GM12891 (cell line): ENCODE results near the gene MIB1.

ENCODE experiments used
- DNase-seq: peaks from one replicate; pipeline ENCODE4 v3.0.0; 2011; ENCODE audit warnings: low spot score; ENCODE audit not compliant: insufficient read length
- FAIRE-seq: peaks from 2 replicates; lab custom pipeline; 2011; peaks lifted over from hg19 to GRCh38; lab: Jason Lieb, UNC
- PAX5 ChIP-seq: IDR thresholded peaks from 2 replicates; pipeline ENCODE4 v1.6.1; 2011; ENCODE audit warnings: low read length, moderate library complexity, mild to moderate bottlenecking; ENCODE audit not compliant: insufficient read depth, severe bottlenecking
- POLR2A ChIP-seq: IDR thresholded peaks from 2 replicates; pipeline ENCODE4 v1.6.1; 2011; ENCODE audit warnings: low read depth, low read length, control low read depth
- POLR2AphosphoS5 ChIP-seq: IDR thresholded peaks from 2 replicates; pipeline ENCODE4 v1.6.1; 2011; ENCODE audit warnings: low read depth, low read length, control low read depth
- POU2F2 ChIP-seq: IDR thresholded peaks from 2 replicates; pipeline ENCODE4 v1.6.1; 2011; ENCODE audit warnings: low read depth, mild to moderate bottlenecking, control low read depth, low read length, moderate library complexity
- SPI1 ChIP-seq: IDR thresholded peaks from 2 replicates; pipeline ENCODE4 v1.6.1; 2011; ENCODE audit warnings: low read depth, low read length, control low read depth
- TAF1 ChIP-seq: IDR thresholded peaks from 2 replicates; pipeline ENCODE4 v1.6.1; 2011; ENCODE audit warnings: low read depth, low read length, control low read depth

The MIB1 gene

DNA sequence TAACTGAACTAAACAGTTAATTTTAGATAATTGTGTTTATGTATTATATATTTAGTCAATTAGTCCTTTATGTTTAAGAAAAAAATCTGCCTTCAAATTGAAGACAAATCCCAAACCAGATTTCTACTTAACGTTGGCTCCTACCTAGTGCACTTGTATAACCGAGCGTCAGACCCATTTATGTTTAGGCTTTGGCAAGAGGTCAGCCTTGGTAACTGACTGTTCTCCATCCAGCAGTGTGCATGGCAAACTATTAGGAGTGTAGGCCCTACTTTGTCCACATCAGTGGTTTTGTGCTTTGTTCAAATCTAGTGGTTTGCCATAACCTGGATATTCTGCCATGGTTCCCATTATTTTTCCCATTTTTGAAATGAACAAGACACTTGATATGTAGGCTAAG is 114.8 kb downstream of the MIB1 start:
- FAIRE-seq = no peak
- no peak for TF ChIP-seq POU2F2
- TF ChIP-seq TAF1 = no peak
- no peak for TF ChIP-seq SPI1
- no peak for TF ChIP-seq POLR2AphosphoS5
- no peak for TF ChIP-seq PAX5
- TF ChIP-seq POLR2A = no peak
- DNase-seq = no peak

DNA sequence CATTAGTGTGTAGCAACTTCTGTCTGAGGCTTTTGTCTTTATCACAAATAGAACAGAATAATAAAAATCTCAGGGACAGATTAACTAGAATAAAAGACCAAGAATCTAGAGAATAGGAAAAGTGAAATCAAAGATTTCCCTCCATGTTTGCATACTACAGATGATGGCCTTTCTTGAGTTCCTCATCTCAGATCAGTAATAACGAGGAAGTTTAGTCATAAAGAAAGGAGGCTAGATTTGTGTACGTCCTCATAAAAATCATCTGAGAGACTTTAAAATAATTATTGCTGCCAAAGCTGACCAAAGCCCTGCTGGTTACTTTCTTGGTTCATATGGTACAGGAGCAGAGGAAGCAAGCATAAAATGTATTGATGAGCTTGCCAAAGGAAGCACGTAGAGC is 117.3 kb downstream of the MIB1 start:
- DNase-seq = peak; percentile 2
- no peak for FAIRE-seq
- TF ChIP-seq SPI1 (peak; percentile 57), POU2F2 (no peak)

DNA sequence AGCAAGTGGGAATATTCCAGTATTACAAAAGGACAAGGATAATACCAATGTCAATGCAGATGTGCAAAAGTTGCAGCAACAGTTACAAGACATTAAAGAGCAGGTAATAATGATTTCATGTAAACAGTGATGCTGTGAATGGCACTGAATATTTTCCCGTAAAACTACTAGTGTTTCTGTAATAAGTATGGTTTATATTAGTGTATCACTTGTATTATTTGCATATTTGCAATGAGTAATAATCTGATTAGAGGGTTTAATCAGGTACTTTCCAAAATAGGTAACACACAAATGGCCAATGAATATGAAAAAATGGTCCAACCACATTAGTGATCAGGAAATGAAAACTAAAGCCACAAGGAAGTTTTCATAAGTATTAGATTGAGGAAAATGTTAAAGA is 118.0 kb downstream of the MIB1 start:
- FAIRE-seq = no peak

DNA sequence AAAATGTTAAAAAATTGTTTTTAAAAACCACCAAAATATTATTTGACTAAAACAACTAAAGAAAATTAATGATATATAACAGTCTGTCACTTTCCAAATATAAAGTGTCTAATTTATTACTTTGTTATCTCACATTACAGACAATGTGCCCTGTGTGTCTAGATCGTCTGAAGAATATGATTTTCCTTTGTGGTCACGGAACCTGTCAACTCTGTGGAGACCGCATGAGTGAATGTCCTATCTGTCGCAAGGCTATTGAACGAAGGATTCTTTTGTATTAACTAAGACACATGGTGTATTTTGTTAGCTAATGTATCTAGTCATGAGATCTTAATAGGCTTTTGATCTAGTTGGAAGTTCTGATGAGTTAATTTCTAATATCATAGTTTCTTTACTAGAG is 123.8 kb downstream of the MIB1 start:
- FAIRE-seq = no peak
- TF ChIP-seq SPI1 = no peak
- no peak for TF ChIP-seq POLR2A
- no peak for TF ChIP-seq PAX5
- no peak for TF ChIP-seq POU2F2
- TF ChIP-seq TAF1 = no peak
- no peak for TF ChIP-seq POLR2AphosphoS5
- DNase-seq = no peak

More for the DNA sequence above, 118.0 kb downstream of the MIB1 start:
- no peak for DNase-seq
- TF ChIP-seq SPI1 (no peak), POU2F2 (no peak), POLR2A (no peak), PAX5 (no peak), POLR2AphosphoS5 (no peak), TAF1 (no peak)

DNA sequence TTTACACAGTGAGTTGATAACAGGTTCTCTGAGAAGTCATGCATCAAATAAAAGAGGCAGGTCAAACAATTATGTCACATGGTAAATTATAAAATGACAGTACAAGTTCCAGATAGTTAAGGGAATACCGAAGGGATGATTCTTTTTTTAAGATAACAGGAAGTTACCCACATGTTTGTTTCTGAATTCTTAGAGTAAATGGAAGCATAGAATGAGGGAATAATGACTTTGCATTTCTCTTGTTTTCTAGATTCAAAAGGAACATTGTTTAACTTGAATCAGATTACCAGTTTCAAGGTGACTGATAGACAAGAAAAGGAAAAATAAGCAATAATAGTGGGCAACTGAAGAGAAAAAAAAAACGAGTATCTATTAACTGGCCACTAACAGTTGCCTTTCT is 124.5 kb downstream of the MIB1 start:
- TF ChIP-seq SPI1 = no peak
- no peak for TF ChIP-seq TAF1
- TF ChIP-seq POLR2A = no peak
- TF ChIP-seq PAX5 = no peak
- TF ChIP-seq POU2F2 = no peak
- TF ChIP-seq POLR2AphosphoS5 = no peak
- no peak for FAIRE-seq
- DNase-seq = no peak

DNA sequence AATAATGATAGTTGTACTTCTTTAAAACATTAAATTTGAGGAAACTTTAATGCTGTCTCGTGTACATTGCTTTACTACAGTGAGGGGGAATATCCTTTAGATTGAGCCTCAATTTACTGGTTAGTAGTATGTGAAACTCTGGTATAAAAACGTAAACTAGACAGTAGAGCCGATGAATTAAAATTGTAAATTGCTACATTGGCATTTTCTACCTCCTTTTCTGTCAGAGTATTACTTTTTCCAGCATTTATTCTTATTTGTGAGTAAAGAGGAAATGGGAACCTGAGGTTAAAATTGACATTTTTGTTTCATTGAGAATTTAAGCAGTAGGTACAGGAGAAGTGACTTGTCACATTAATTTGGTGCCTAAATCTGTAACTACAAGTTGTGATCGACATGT is 128.2 kb downstream of the MIB1 start:
- no peak for FAIRE-seq
- TF ChIP-seq SPI1 = no peak
- TF ChIP-seq POLR2A = no peak
- no peak for TF ChIP-seq PAX5
- TF ChIP-seq POU2F2 = no peak
- TF ChIP-seq TAF1 = no peak
- TF ChIP-seq POLR2AphosphoS5 = no peak
- no peak for DNase-seq

DNA sequence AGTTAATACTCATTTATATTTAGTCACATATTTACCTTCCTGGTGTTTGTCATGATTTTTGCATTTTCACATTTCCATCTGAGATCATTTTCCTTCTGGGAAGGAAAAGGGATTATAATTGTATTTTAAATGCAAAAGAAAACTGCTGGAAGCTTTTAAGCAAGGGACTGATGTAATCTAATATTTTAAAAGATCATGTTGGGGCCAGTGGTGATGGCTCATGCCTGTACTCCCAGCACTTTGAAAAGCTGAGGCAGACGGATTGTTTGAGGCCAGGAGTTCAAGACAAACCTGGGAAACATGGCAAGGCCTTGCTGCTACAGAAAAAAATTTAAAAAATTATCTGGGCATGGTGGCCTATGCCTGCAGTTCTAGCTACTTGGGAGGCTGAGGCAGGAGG is 149.0 kb downstream of the MIB1 start:
- FAIRE-seq = no peak

DNA sequence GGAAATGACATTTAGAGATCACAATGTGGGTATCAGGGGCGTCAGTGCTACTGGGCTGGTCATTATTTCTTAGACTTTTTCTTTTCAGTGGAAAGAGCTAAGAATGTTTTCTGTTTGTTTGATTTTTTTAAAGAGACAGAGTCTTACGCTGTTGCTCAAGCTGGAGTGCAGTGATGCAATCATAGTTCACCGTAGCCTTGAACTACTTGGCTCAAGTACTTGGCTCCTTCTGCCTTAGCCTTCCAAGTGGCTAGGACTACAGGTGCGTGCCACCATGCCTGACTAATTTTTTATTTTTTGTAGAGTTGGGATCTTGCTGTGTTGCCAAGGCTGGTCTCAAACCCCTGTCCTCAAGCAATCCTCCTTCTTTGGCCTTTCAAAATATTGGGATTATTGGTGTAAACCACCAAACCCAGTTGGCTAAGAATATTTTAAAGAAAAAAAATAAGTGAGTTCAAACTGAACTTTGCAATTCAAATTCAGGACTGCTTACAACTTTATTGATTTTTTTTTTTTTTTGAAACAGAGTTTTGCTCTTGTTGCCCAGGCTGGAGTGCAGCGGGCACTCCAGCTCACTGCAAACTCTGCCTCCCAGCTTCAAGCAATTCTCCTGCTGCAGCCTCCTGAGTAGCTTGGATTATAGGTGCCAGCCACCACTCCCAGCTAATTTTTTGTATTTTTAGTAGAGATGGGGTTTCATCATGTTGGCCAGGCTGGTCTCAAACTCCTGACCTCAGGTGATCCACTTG is 154.2 kb downstream of the MIB1 start:
- no peak for DNase-seq
- FAIRE-seq = no peak
- TF ChIP-seq POLR2A = no peak
- no peak for TF ChIP-seq TAF1
- no peak for TF ChIP-seq SPI1
- no peak for TF ChIP-seq POU2F2
- no peak for TF ChIP-seq POLR2AphosphoS5
- no peak for TF ChIP-seq PAX5

More for the DNA sequence above, 149.0 kb downstream of the MIB1 start:
- DNase-seq = no peak
- no peak for TF ChIP-seq PAX5
- no peak for TF ChIP-seq SPI1
- no peak for TF ChIP-seq POLR2A
- no peak for TF ChIP-seq TAF1
- no peak for TF ChIP-seq POLR2AphosphoS5
- no peak for TF ChIP-seq POU2F2

DNA sequence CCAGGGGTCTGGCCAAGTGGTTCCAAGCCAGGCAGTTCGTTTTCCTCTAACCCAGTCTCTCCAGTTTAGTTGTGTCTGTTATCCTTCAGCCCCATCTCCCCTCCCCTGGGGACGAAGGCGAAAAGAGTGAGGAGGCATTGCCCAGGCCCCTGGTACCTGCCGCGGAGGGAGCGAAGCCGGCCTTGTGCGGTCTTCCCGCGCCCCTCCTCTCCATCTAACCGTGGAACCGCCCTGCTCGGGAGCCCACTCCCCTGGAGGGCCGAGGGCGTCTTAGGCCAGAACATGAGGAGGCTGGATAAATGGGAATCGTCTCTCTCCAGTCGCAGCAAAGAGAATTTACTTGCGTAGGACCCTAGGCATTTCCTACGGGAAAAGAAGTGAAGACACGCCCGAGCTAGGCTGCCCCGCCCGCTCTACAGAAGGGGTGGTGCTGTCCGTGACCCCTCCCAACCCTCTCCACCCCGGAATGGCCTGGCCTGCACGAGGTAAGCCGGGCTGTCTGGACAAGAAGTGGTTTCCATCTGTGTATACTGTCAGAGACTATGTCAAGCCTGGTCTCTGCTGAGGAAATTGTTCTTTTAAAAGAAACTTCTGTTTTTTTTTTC is 156.2 kb downstream of the MIB1 start:
- TF ChIP-seq SPI1 = no peak
- TF ChIP-seq PAX5 = no peak
- no peak for TF ChIP-seq POLR2A
- no peak for TF ChIP-seq POU2F2
- no peak for TF ChIP-seq POLR2AphosphoS5
- no peak for TF ChIP-seq TAF1
- no peak for FAIRE-seq
- DNase-seq = no peak

DNA sequence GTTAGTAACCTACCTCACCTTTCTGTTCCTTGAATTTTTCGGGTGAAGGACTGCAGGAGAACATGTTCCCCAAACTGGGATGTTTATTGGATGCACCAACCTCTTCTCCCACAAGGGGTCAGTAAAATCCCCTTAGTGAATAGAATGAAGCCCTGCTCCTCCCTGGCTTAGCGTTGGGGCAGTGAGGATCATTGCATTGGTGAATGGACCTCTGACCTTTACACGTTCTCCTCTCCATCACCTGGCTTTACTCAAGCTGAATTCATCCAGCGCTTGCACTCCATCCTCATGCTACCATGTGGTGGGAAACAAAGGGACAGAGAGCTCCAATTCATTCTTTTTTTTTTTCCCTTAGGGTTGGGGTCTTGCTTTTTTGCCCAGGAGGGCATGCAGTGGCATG is 157.2 kb downstream of the MIB1 start:
- peak; percentile 23 for FAIRE-seq
- TF ChIP-seq PAX5 (no peak), POU2F2 (no peak), TAF1 (no peak), POLR2AphosphoS5 (no peak), SPI1 (no peak), POLR2A (no peak)
- DNase-seq = peak; percentile 32
